Placental pericyte (primary cell): Measurements from ENCODE around the gene LCE3A. TPM values are rescaled to one million over a fixed set of nuclear protein-coding genes. Genes with fewer than 3 reads are reported as not detected.

Source experiments
- small RNA-seq: library from RNA; depleted of rRNA; stranded (forward); fragments of <200 nt; gene quantifications from one replicate; pipeline ENCODE3, GENCODE V24; 2012; ENCODE audit warnings: low replicate concordance
- total RNA-seq: library from RNA; depleted of rRNA; stranded (reverse); fragments of >200 nt; gene quantifications from 2 replicates; pipeline ENCODE4 v1.2.3, GENCODE V29; 2012

Gene LCE3A, protein sequence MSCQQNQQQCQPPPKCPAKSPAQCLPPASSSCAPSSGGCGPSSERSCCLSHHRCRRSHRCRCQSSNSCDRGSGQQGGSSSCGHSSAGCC
- total RNA-seq, result not detected in 2 replicates

DNA sequence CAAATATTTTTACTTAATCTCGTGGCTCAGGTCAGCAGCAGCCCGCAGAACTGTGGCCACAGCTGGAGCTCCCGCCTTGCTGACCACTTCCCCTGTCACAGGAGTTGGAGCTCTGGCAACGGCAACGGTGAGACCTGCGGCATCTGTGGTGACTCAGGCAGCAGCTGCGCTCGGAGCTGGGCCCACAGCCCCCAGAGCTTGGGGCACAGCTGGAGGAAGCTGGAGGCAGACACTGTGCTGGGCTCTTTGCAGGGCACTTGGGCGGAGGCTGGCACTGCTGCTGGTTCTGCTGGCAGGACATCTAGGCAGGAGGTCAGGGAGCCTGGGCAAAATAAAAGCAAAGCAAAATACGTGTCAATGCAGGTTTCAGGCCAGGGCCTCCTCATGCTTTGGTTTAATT lies at the start of gene LCE3A:
Gene LCE3A (minus strand): TSS at position 301 of the 400 bp plus-strand sequence. CDS start 0 bp downstream, at position 301.

GRCh38 chr1:152663098-152663497 lies 40.2 kb upstream of the LCE3A start, which contains the start of gene LCE2D:
Gene LCE2D (plus strand): TSS chr1:152663380. CDS start chr1:152664106, 726 bp downstream.

GRCh38 chr1:152613511-152613910 lies 9.4 kb downstream of the LCE3A start, which contains the start of gene LCE3B:
Gene LCE3B (plus strand): TSS chr1:152613811. CDS start chr1:152613811, 0 bp downstream.

DNA sequence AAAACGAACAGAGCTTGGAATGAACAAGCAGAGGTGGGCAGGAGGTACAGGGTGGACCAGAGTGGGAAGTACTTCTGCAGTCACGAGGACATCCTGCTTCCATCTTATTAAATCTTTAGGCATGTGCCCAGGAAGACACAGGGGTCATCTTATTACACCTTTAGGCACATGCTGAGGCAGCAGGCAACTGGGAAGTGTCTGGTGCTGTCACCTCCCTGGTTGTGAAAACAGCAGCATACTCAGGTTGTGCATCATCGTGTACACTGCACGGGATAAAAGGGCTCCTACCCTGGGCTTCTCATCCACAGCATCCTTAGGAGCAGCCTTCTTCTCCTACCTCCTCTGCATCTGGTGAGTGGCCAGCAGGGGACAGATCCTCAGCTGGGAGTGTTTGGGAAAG lies 23.0 kb downstream of the LCE3A start, which contains the start of gene LCE3C:
Gene LCE3C (plus strand): TSS at position 301 of the 400 bp plus-strand sequence. CDS start 498 bp downstream, outside the sequence.

DNA sequence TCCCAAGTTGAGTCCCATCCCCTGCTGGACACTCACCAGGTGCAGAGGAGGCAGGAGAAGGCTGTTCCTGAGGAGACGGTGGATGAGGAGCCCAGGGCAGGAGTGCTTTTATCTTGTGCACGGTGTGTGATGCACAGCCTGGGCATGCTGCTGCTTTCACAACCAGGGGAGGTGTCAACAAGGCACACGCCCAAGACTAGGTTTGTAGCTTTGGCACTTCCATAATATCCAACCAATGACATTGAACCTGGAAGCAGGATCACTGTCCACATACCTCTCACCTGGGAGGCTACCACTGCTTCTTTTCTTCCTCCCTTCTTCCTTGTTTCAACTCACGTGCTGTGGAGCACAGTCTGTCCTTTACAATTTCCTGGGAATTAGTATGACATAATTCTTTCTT lies 42.5 kb downstream of the LCE3A start, which contains the start of gene LCE3D:
Gene LCE3D (minus strand): TSS at position 84 of the 400 bp plus-strand sequence. CDS start 580 bp downstream, outside the sequence.

Small RNAs within 50 kb of the gene (small RNA-seq; reads per million reads assigned to genes)
- not detected for gene LCE3A
- not detected for gene LCE3B

Other genes with a start within 250 kb of the LCE3A start
- not detected in 2 replicates for gene CRNN, start 208.8 kb downstream of the LCE3A start, total RNA-seq
- gene LCE5A, start 112.3 kb downstream of the LCE3A start, total RNA-seq, result not detected in 2 replicates
- gene CRCT1, start 108.6 kb downstream of the LCE3A start, total RNA-seq, result not detected in 2 replicates
- not detected in 2 replicates for gene LCE3E, start 56.3 kb downstream of the LCE3A start, total RNA-seq
- gene LCE3D, start 42.6 kb downstream of the LCE3A start, total RNA-seq, result not detected in 2 replicates
- gene LCE3C, start 22.9 kb downstream of the LCE3A start, total RNA-seq, result not detected in 2 replicates
- not detected in 2 replicates for gene LCE3B, start 9.3 kb downstream of the LCE3A start, total RNA-seq
- not detected in 2 replicates for gene LCE2D, start 40.3 kb upstream of the LCE3A start, total RNA-seq
- not detected in 2 replicates for gene LCE2C, start 52.2 kb upstream of the LCE3A start, total RNA-seq
- not detected in 2 replicates for gene LCE2B, start 63.0 kb upstream of the LCE3A start, total RNA-seq
- gene LCE2A, start 75.2 kb upstream of the LCE3A start, total RNA-seq, result 0.57 TPM in 1 of 2 replicates, not detected in the other
- not detected in 2 replicates for gene LCE4A, start 85.1 kb upstream of the LCE3A start, total RNA-seq
- gene KPRP, start 134.9 kb upstream of the LCE3A start, total RNA-seq, result not detected in 2 replicates
- gene LCE1F, start 152.0 kb upstream of the LCE3A start, total RNA-seq, result not detected in 2 replicates
- not detected in 2 replicates for gene LCE1E, start 163.2 kb upstream of the LCE3A start, total RNA-seq
- gene LCE1D, start 173.6 kb upstream of the LCE3A start, total RNA-seq, result not detected in 2 replicates
- not detected in 2 replicates for gene LCE1C, start 183.5 kb upstream of the LCE3A start, total RNA-seq
- not detected in 2 replicates for gene LCE1B, start 188.9 kb upstream of the LCE3A start, total RNA-seq
- gene LCE1A, start 204.4 kb upstream of the LCE3A start, total RNA-seq, result not detected in 2 replicates
- not detected in 2 replicates for gene LCE6A, start 219.8 kb upstream of the LCE3A start, total RNA-seq
- gene LCE7A, start 236.9 kb upstream of the LCE3A start, total RNA-seq, result not detected in 2 replicates